Embryonic facial prominence (tissue), 1 donor: Measurements from ENCODE around the gene DSTN.

Experiments
- DNase-seq: peaks from one replicate; pipeline ENCODE4 v3.0.0-alpha.2; 2016; ENCODE audit errors: extremely low spot score

DSTN gene

GRCh38 chr20:17637985-17638640, 68.2 kb downstream of the DSTN start:
- no peak for DNase-seq

- DNase-seq, result no peak
Observed at GRCh38 chr20:17638835-17639407, 69.0 kb downstream of the DSTN start.

GRCh38 chr20:17640146-17640874, 70.4 kb downstream of the DSTN start:
- no peak for DNase-seq

GRCh38 chr20:17640875-17641378, 71.1 kb downstream of the DSTN start:
- DNase-seq, result no peak

- DNase-seq, result no peak
Observed at GRCh38 chr20:17641520-17641964, 71.7 kb downstream of the DSTN start.

- no peak for DNase-seq
Observed at GRCh38 chr20:17641993-17642392, 72.1 kb downstream of the DSTN start.

GRCh38 chr20:17642404-17643269, 72.8 kb downstream of the DSTN start:
- DNase-seq, result no peak

GRCh38 chr20:17643531-17644188, 73.8 kb downstream of the DSTN start:
- DNase-seq, result no peak

- DNase-seq, result no peak
Observed at GRCh38 chr20:17644451-17644850, 74.6 kb downstream of the DSTN start.

- DNase-seq, result no peak
Observed at GRCh38 chr20:17645010-17645409, 75.1 kb downstream of the DSTN start.

- DNase-seq, result no peak
Observed at GRCh38 chr20:17645546-17646208, 75.8 kb downstream of the DSTN start.

- DNase-seq, result no peak
Observed at GRCh38 chr20:17646209-17646960, 76.5 kb downstream of the DSTN start.

GRCh38 chr20:17646961-17647301, 77.1 kb downstream of the DSTN start:
- DNase-seq, result no peak

- DNase-seq, result no peak
Observed at GRCh38 chr20:17647391-17648314, 77.8 kb downstream of the DSTN start.

- no peak for DNase-seq
Observed at GRCh38 chr20:17648315-17648646, 78.4 kb downstream of the DSTN start.

GRCh38 chr20:17648791-17649730, 79.2 kb downstream of the DSTN start:
- no peak for DNase-seq

- DNase-seq, result no peak
Observed at GRCh38 chr20:17650301-17651128, 80.6 kb downstream of the DSTN start.
